AG09309 (cell line): ENCODE data around the gene MYO3B.

ENCODE experiments used
- DNase-seq: peaks from one replicate; pipeline ENCODE4 v3.0.0-alpha.2; 2010; ENCODE audit warnings: low read depth
- H3K4me3 ChIP-seq: 2 replicates; pipeline ENCODE4 v1.5.1; 2011; ENCODE audit warnings: mild to moderate bottlenecking, low read depth, low read length, moderate library complexity; ENCODE audit not compliant: control insufficient read depth
- TF ChIP-seq, protein P1 (sequence below): IDR thresholded peaks from 2 replicates; pipeline ENCODE4 v1.5.1; 2011; ENCODE audit warnings: mild to moderate bottlenecking, low read depth, low read length, inconsistent platforms; ENCODE audit not compliant: insufficient read depth, control insufficient read depth; ENCODE audit errors: missing control alignments

MYO3B gene

DNA sequence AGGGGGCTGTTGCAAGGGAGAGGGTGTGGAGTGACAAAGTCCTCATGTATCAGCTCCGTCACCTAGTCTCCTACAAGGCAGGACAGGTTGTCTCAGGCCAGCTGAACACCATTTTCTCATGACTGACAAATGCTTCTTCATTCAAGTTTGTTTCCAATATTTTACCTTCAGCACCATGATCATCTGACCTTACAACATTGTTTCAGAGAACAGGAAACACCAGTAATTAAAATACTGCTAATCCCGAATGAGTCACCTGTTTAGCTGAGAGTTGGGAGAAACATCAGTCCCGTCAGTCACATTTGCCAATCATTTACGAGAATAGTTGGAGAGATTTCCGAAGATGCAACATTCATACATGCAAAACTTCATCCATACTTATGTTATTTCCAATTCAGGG, 511.5 kb downstream of the MYO3B start:
- TF ChIP-seq, protein P1, sequence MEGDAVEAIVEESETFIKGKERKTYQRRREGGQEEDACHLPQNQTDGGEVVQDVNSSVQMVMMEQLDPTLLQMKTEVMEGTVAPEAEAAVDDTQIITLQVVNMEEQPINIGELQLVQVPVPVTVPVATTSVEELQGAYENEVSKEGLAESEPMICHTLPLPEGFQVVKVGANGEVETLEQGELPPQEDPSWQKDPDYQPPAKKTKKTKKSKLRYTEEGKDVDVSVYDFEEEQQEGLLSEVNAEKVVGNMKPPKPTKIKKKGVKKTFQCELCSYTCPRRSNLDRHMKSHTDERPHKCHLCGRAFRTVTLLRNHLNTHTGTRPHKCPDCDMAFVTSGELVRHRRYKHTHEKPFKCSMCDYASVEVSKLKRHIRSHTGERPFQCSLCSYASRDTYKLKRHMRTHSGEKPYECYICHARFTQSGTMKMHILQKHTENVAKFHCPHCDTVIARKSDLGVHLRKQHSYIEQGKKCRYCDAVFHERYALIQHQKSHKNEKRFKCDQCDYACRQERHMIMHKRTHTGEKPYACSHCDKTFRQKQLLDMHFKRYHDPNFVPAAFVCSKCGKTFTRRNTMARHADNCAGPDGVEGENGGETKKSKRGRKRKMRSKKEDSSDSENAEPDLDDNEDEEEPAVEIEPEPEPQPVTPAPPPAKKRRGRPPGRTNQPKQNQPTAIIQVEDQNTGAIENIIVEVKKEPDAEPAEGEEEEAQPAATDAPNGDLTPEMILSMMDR = no peak
- no peak overlapping the region for H3K4me3 ChIP-seq
- DNase-seq = no peak

DNA sequence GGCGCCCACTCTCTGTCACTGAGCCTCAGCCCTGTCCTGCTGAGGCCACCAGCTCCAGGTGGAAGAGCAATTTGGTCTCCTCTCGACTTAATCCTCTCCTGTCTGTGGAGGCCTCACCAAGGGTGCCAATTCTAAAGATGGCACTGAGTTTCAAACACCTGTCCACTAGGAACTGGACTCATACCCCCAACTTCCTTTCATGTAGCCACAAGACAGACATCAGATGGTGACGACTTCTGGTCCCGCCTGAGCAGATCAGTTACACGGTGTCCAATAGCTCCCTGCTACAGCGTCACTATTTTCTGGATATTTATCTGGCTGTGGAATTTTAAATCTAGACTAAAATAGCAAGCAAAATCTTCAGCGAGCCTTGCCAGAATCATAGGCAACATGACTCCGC, 512.7 kb downstream of the MYO3B start:
- TF ChIP-seq, protein P1 = no peak
- DNase-seq = no peak

DNA sequence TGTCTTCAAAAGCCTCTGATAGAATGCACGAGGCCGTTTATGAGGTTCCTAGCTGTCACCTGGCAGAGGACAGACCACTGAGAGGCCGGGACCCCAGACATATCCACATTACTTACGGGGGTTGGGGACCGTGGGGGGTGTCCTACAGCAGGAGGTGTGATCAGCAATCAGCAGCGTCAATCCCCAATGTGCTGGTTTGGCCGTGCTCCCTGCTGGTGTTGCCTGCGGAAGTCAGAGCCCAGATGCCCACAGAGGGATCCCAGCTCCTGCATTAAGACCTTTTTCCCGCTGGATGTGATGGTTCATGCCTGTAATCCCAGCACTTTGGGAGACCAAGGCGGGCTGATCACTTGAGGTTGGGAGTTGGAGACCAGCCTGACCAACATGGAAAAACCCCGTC, 516.4 kb downstream of the MYO3B start:
- DNase-seq = no peak
- TF ChIP-seq, protein P1 = no peak

More for the DNA sequence above, 512.7 kb downstream of the MYO3B start:
- no peak overlapping the region for H3K4me3 ChIP-seq

DNA sequence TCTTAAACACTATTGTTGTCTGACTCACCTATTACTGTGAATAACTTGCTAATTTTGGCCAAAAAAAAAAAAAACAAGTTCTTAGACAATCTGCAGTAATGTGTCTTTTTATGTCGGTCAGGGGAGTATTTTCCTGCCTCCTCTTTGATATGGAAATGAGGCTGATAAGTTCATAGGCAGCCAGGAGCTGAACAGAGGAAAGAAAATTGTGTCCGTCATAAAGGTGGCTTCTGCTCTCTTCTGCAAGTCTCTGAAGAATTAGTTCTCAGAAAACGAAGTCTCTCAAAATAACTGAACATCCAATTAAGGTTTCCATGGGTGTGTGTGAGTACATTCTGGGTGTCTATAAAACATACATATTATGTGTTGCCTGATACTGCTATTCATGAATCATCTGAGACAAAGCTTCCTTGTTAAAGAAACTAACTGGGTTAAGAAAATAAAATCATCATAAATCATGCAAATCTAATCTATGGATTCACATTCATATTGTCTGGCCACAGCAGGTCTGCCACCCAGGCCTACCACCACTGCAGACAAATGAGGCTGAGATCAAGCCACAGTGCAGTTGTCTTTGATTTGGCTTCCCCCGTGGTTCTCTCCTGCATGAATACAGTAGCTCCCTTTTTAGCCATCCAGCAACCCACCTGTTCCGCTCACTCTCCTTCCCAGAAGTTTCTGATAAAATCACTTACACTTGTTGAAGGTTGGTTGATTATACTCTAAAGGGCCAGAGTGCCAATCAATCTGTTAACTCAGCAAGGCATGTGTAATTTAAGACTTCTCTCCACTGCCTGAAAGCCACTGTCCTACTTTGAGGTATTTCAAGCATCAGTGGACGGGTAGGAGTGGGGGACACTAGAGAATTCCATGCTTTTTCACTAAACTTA, 517.8 kb downstream of the MYO3B start:
- H3K4me3 ChIP-seq = no peak overlapping the region
- DNase-seq = no peak
- TF ChIP-seq, protein P1 = no peak

More for the DNA sequence above, 516.4 kb downstream of the MYO3B start:
- H3K4me3 ChIP-seq = no peak overlapping the region

DNA sequence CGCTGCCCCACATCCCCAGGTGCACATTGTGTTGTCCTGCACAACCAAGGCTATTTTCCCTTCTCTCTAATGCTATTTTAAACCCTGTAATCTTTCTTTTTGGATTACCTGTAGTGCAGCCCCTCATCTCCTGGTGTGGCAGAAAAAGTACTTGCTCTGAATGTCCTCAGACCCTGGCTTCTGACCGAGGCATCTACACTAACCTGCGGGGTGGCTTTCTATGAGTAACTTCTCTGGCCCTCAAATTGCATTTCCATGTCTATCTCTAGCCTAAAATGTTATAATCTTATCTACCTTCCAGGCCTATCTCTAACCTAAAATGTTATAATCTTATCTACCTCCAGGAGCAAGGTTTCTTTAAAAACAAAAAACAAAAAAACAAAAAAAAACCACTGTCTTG, 519.0 kb downstream of the MYO3B start:
- no peak for DNase-seq
- TF ChIP-seq, protein P1 = no peak
- H3K4me3 ChIP-seq = no peak overlapping the region

DNA sequence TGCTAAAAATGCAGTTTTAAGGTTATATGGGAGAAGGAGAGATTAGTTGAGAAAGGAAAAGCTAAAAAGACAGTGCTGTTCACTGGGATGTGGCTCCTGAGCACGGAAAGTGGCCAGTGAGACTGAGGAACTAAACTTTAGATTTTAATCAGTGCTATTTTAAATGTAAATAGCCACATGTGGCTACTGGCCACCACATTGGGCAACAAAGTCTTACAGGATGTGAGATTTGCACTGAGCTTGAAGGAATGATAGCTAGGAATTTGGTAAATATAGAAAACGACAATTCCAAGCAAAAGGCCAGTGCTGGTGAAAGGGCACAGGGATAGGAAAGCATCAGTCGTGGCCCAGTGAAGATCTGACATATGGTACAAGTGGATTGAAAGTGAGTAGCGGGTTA, 523.1 kb downstream of the MYO3B start:
- no peak for DNase-seq
- H3K4me3 ChIP-seq = no peak overlapping the region
- TF ChIP-seq, protein P1 = no peak
